Jurkat, Clone E6-1 (cell line): ENCODE results near the gene PCSK6.

Source experiments
- DNase-seq: peaks from one replicate; pipeline ENCODE4 v3.0.0-alpha.2; 2011; ENCODE audit warnings: low read depth, low spot score
- H3K4me3 ChIP-seq: 2 replicates; pipeline ENCODE4 v1.5.1; 2011; ENCODE audit warnings: mild to moderate bottlenecking, low read length, control low read depth, moderate library complexity

Gene PCSK6

DNA sequence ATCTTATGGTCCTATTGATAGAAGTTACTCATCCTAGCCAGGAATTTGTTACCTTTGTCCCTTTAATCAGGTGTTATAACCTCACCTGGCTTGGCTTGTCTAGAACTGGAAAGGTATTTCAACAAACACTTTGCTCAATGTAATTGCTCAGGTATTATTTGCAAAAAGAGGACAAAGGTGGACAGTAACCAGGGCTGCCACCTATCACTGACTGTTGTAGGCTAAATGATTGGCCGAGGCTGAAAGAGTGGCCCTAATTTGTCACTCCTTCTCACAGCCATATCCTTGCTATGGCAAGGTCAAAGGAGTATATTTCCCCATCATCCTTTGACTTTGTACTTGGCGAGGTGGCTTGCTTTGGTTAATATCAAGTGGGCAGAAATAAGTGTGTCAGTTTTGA, 209.5 kb downstream of the PCSK6 start:
- no peak overlapping the region for H3K4me3 ChIP-seq
- DNase-seq = no peak

GRCh38 chr15:101277943-101278564, 211.5 kb downstream of the PCSK6 start:
- DNase-seq = no peak

GRCh38 chr15:101277038-101277822, 212.3 kb downstream of the PCSK6 start, which contains the start of gene SELENOS:
Gene SELENOS (minus strand): TSS chr15:101277485. CDS start chr15:101277417, 68 bp downstream.
- peak; percentile 67 for DNase-seq
- peak within 1 kb of the TSS; percentile 91 for H3K4me3 ChIP-seq

More at GRCh38 chr15:101277943-101278564, 211.5 kb downstream of the PCSK6 start:
- H3K4me3 ChIP-seq = peak overlapping the region; percentile 54

GRCh38 chr15:101276501-101277037, 212.9 kb downstream of the PCSK6 start:
- peak overlapping the region; percentile 91 for H3K4me3 ChIP-seq
- no peak for DNase-seq

GRCh38 chr15:101275018-101275417, 214.5 kb downstream of the PCSK6 start:
- no peak for DNase-seq
- H3K4me3 ChIP-seq = no peak overlapping the region

GRCh38 chr15:101273534-101273933, 216.0 kb downstream of the PCSK6 start:
- no peak overlapping the region for H3K4me3 ChIP-seq
- DNase-seq = no peak

GRCh38 chr15:101272584-101272983, 216.9 kb downstream of the PCSK6 start:
- no peak for DNase-seq
- no peak overlapping the region for H3K4me3 ChIP-seq

DNA sequence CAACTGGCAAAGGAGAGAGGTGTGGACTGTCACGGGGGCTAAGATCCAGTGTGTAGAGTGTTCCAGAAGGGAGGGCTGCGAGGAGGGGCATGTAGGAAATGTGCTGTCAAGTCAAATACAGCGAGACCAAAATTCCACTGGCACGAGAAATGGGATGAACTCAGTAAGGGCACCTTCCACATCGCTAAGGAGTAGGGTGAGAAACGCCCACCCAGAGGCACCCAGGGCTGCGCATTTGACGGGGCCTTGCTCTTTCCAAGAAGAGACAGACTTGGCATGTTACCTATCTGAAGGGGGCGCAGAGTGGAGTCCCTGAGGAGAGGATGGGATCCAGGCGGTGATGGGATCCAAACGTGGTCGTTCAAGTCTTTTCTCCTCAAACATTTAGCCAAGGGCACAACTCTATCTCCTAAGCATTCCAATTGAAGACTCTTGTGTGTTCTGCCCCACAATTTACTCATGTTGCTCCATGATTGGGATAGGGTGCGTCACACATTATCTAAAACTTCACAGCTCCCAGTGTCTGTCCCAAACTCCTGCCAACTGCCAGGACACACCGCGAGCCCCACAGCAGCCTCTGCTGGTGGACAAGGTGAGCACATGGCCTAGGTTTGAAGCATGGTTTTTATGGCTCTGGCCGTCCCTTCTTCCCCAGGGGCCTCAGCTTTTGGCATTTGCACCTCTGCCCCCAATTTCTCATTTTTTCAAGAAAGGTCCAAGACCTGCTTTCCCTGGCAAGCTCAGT, 219.9 kb downstream of the PCSK6 start:
- H3K4me3 ChIP-seq = no peak overlapping the region

GRCh38 chr15:101267320-101268104, 222.0 kb downstream of the PCSK6 start:
- no peak for DNase-seq

More for the DNA sequence above, 219.9 kb downstream of the PCSK6 start:
- no peak for DNase-seq

GRCh38 chr15:101266787-101267186, 222.7 kb downstream of the PCSK6 start:
- no peak overlapping the region for H3K4me3 ChIP-seq
- no peak for DNase-seq

More at GRCh38 chr15:101267320-101268104, 222.0 kb downstream of the PCSK6 start:
- H3K4me3 ChIP-seq = no peak overlapping the region

- H3K4me3 ChIP-seq = no peak overlapping the region
- DNase-seq = no peak
These were observed 223.5 kb downstream of the PCSK6 start for GRCh38 chr15:101266034-101266433.

GRCh38 chr15:101264911-101265641, 224.4 kb downstream of the PCSK6 start:
- H3K4me3 ChIP-seq = no peak overlapping the region
- DNase-seq = no peak

DNA sequence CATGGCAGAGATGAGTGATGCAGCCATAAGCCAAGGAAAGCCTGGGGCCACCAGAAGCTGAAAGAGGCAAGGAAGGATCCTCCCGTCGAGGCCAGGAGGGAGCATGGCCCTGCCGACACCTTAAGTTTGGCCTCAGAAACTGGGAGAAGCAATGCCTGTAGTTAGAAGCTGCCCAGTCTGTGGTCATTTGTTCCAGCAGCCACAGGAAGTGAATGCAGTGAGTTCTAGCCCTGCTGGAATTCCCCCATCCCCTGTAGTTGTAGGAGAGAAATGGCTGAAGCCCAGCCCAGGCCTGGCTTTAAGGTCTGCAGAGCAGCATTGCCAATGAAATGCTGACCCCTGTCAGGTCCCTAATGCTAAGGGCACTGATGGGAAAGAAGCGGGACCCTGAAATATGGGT, 225.5 kb downstream of the PCSK6 start:
- no peak overlapping the region for H3K4me3 ChIP-seq
- no peak for DNase-seq

GRCh38 chr15:101262551-101262950, 227.0 kb downstream of the PCSK6 start:
- no peak overlapping the region for H3K4me3 ChIP-seq
- DNase-seq = no peak

DNA sequence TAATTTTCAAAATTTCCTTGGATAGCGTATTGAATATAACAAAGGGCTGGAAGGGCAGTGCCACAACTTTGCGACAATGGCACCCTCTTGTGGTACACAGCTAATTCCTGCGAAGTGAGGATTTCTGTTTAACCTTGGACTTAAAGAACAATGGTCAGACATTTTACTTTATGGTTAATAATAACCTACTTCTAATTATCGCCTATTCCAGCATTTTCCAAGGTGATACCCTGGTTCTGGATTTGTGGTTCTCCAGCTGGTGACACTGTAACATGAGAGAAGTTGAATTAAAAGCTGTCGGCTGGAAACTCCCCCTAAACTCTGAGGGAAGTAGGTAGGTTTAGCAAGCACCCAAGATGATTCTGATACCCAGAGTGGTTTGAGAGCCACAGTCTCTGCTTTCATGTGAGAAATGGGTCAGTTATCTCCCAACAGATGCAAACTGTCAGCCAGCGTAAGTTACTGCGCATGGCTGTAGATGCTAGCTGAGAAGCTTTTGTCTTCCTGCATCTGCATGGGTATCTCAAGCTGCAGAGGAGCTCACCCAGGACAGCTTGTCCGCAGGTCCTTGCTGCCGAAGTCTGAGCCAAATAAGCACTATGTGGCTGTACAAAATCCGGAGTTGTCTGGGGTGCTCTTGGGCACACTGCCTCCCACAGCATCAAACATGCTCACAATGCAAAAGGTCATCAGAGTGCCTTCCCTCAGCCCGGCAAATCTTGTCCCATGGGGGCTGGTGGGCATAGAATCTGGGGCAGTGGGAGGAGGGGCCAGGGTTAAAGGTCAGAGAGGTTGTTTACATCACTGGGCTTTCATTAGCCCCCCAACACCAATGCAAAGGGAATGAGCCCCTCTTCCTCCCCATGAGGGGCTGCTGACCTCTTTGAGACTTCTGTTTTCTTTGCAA, 231.0 kb downstream of the PCSK6 start:
- peak; percentile 55 for DNase-seq
- no peak overlapping the region for H3K4me3 ChIP-seq

GRCh38 chr15:101256757-101257156, 232.8 kb downstream of the PCSK6 start:
- DNase-seq = peak; percentile 61
- no peak overlapping the region for H3K4me3 ChIP-seq

DNA sequence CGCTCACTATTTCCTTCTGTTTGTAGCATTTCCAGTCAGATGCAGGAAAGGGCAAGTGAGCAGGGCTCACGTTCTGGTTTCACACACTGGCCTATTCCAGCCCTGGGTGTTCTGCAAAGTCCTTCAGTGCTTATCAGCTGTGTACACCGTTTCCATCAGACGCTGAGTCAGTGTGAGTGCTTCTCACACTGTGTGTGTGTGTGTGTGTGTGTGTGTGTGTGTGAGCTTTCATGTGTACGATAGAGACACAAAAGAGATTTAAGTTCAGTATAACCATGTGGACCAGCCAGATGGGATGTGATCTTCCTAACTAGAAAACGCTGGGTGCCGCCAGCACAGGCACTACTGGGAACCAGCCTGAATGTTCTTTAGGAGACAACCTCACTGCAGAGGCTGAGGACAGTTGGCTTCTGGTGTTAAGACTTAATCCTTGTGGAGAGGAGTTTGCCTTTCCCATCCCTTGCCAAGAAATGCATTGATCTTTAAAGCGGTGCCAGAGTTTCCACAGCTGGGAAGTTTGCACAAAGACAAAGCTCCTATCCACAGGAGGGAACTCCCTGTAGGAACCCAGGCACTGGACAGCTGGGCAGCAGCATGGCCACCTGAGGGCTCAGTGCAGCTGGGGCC, 233.8 kb downstream of the PCSK6 start:
- no peak for DNase-seq
- H3K4me3 ChIP-seq = no peak overlapping the region
